WTC11 (cell line): ENCODE results near the gene PDGFRB. TPM values are rescaled to one million over a fixed set of nuclear protein-coding genes. Genes with fewer than 3 reads are reported as not detected.

Source experiments
- ATAC-seq: fragments of 200-7000 bp; cut with Tn5 transposase; 2 replicates; pipeline ENCODE4 v1.10.0; 2021; ENCODE audit warnings: mild to moderate bottlenecking, moderate library complexity
- CTCF ChIA-PET: fragments of 300-600 bp; sonication (Branson Sonifier 250); formaldehyde crosslinking; loops from one replicate; lab custom pipeline; 2021; ENCODE audit warnings: antibody characterized with exemption; lab: Charles Lee
- POLR2A ChIA-PET: fragments of 350-600 bp; sonication (Branson Sonifier 250); formaldehyde crosslinking; loops from one replicate; lab custom pipeline; 2021; ENCODE audit warnings: antibody characterized with exemption; lab: Charles Lee
- DNase-seq: peaks from one replicate; pipeline ENCODE4 v3.0.0; 2021; ENCODE audit warnings: low spot score
- H3K27ac Mint-ChIP-seq: 2 replicates; pipeline ENCODE4 v1.8.0; 2021; ENCODE audit warnings: mixed read lengths
- H3K27me3 Mint-ChIP-seq: 2 replicates; pipeline ENCODE4 v1.8.0; 2021; ENCODE audit warnings: low read depth, mild to moderate bottlenecking, moderate library complexity, mixed read lengths
- H3K36me3 Mint-ChIP-seq: 2 replicates; pipeline ENCODE4 v1.8.0; 2021; ENCODE audit warnings: mixed read lengths
- H3K4me1 Mint-ChIP-seq: 2 replicates; pipeline ENCODE4 v1.8.0; 2022; ENCODE audit warnings: mixed read lengths
- H3K4me3 Mint-ChIP-seq: 2 replicates; pipeline ENCODE4 v1.8.0; 2021; ENCODE audit warnings: mild to moderate bottlenecking, moderate library complexity, mixed read lengths
- H3K9me3 Mint-ChIP-seq: 2 replicates; pipeline ENCODE4 v1.8.0; 2021; ENCODE audit warnings: mixed read lengths
- CBFB ChIP-seq: sonication (generic); formaldehyde crosslinking; IDR thresholded peaks from 2 replicates; pipeline ENCODE4 v1.8.1; 2022; ENCODE audit warnings: mild to moderate bottlenecking, low read depth, missing genetic modification reagents
- CREB1 ChIP-seq: sonication (generic); formaldehyde crosslinking; IDR thresholded peaks from 2 replicates; pipeline ENCODE4 v1.8.0; 2023; ENCODE audit warnings: mild to moderate bottlenecking, missing genetic modification reagents
- FOXJ3 ChIP-seq: sonication (generic); formaldehyde crosslinking; IDR thresholded peaks from 2 replicates; pipeline ENCODE4 v1.9.0; 2021; ENCODE audit warnings: missing genetic modification reagents, mild to moderate bottlenecking, borderline replicate concordance
- GRHL2 ChIP-seq: fragments of 250-450 bp; sonication (Bioruptor Pico); IDR thresholded peaks from 2 replicates; pipeline ENCODE4 v1.8.0; 2022; ENCODE audit warnings: mild to moderate bottlenecking, moderate library complexity; ENCODE audit not compliant: insufficient replicate concordance, severe bottlenecking
- IRF2 ChIP-seq: sonication (generic); formaldehyde crosslinking; IDR thresholded peaks from 2 replicates; pipeline ENCODE4 v1.8.0; 2022; ENCODE audit warnings: low read depth, missing genetic modification reagents, borderline replicate concordance
- MXD4 ChIP-seq: fragments of 250-450 bp; sonication (Bioruptor Pico); IDR thresholded peaks from 2 replicates; pipeline ENCODE4 v1.8.0; 2021; ENCODE audit warnings: mild to moderate bottlenecking, moderate library complexity, borderline replicate concordance
- NR2C2 ChIP-seq: sonication (generic); formaldehyde crosslinking; IDR thresholded peaks from 2 replicates; pipeline ENCODE4 v1.8.0; 2022; ENCODE audit warnings: mild to moderate bottlenecking, missing genetic modification reagents
- TEAD1 ChIP-seq: sonication (generic); formaldehyde crosslinking; IDR thresholded peaks from 2 replicates; pipeline ENCODE4 v1.8.0; 2022; ENCODE audit warnings: mild to moderate bottlenecking, missing genetic modification reagents
- TEAD4 ChIP-seq: sonication (generic); formaldehyde crosslinking; IDR thresholded peaks from 2 replicates; pipeline ENCODE4 v1.8.0; 2022; ENCODE audit warnings: mild to moderate bottlenecking, missing genetic modification reagents
- ZBTB21 ChIP-seq: sonication (generic); formaldehyde crosslinking; IDR thresholded peaks from 2 replicates; pipeline ENCODE4 v1.8.1; 2023; ENCODE audit warnings: mild to moderate bottlenecking, missing genetic modification reagents, borderline replicate concordance
- ZNF219 ChIP-seq: sonication (generic); formaldehyde crosslinking; IDR thresholded peaks from 2 replicates; pipeline ENCODE4 v1.8.0; 2023; ENCODE audit warnings: missing genetic modification reagents, mild to moderate bottlenecking, borderline replicate concordance
- total RNA-seq: library from RNA; stranded (reverse); gene quantifications from 3 replicates; pipeline ENCODE4 v1.2.3, GENCODE V29; 2021
- TF ChIP-seq, protein P1 (sequence below): sonication (generic); formaldehyde crosslinking; IDR thresholded peaks from 2 replicates; pipeline ENCODE4 v1.8.0; 2022; ENCODE audit warnings: mild to moderate bottlenecking, missing genetic modification reagents
- TF ChIP-seq, protein P2 (sequence below): fragments of 250-450 bp; sonication (Bioruptor Pico); IDR thresholded peaks from 2 replicates; pipeline ENCODE4 v1.8.0; 2021; ENCODE audit warnings: mild to moderate bottlenecking
- TF ChIP-seq, protein P3 (sequence below): sonication (generic); formaldehyde crosslinking; IDR thresholded peaks from 2 replicates; pipeline ENCODE4 v1.8.0; 2022; ENCODE audit warnings: mild to moderate bottlenecking, missing genetic modification reagents
- TF ChIP-seq, protein P4 (sequence below): fragments of 250-450 bp; sonication (Bioruptor Pico); IDR thresholded peaks from 2 replicates; pipeline ENCODE4 v1.9.0; 2021; ENCODE audit warnings: mild to moderate bottlenecking, borderline replicate concordance
- TF ChIP-seq, protein P5 (sequence below): sonication (generic); formaldehyde crosslinking; IDR thresholded peaks from 2 replicates; pipeline ENCODE4 v1.8.1; 2022; ENCODE audit warnings: mild to moderate bottlenecking, moderate library complexity, missing genetic modification reagents
- TF ChIP-seq, protein P6 (sequence below): sonication (generic); formaldehyde crosslinking; IDR thresholded peaks from 2 replicates; pipeline ENCODE4 v1.8.1; 2023; ENCODE audit warnings: mild to moderate bottlenecking, missing genetic modification reagents, moderate library complexity
- TF ChIP-seq, protein P7 (sequence below): sonication (generic); formaldehyde crosslinking; IDR thresholded peaks from 2 replicates; pipeline ENCODE4 v1.8.0; 2023; ENCODE audit warnings: mild to moderate bottlenecking, missing genetic modification reagents

The PDGFRB gene
- total RNA-seq, 1 experiment from 2014 or later = 5.1 TPM

DNA sequence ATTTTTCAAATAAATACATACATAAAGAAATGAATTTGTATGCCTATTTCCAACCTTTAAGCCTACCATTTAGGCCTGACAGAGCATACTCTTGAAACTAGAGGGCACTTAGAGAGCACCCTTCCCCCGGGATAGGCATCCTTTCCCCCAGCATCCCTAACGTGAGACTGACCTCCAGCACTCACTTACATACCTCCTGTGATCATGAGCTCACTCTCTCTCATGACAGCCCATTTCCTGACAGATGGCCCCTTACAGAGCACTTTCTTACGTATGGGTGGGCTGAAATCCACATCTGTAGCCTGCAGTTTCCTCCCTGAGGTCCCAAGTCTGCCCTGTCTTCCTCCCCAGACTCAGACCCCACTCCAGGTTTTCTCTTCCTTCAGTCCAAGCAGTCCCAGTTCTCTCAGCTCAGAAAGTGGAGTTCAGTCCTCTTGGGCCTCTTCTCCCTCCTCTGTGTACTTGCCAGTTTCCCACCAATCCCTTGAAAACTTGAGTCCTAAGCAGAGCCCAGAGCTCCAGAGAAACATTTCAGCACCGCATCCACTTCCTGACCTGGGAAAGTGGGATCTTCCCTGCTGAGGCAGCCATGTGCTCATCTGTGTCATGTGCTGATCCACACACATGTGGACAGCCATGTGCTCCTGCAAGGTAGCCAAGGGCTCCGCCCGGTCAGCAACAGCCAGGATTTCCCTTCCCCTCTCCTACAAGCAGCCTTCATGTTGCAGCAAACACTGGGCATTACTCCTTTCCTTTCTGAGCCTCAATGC is 8.8 kb upstream of the PDGFRB start:
- DNase-seq (no peak), ATAC-seq (no peak)
- Mint-ChIP-seq H3K27ac (no peak overlapping the region), H3K4me1 (peaks cover 30% of the 10 kb centered on the region), H3K36me3 (no peaks in the 10 kb centered on the region), H3K4me3 (no peak overlapping the region), H3K9me3 (no peaks in the 10 kb centered on the region), H3K27me3 (peaks cover 74% of the 10 kb centered on the region)
- ChIA-PET POLR2A (no interaction called here), CTCF (interaction anchor here (2.0 to 3.9 kb wide), 2 partner anchors 11 to 54 kb away, joined by 4 to 23 read pairs; no protein-coding TSS in a partner anchor)
- TF ChIP-seq, protein P1, sequence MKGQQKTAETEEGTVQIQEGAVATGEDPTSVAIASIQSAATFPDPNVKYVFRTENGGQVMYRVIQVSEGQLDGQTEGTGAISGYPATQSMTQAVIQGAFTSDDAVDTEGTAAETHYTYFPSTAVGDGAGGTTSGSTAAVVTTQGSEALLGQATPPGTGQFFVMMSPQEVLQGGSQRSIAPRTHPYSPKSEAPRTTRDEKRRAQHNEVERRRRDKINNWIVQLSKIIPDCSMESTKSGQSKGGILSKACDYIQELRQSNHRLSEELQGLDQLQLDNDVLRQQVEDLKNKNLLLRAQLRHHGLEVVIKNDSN = no peak
- TF ChIP-seq, protein P2, sequence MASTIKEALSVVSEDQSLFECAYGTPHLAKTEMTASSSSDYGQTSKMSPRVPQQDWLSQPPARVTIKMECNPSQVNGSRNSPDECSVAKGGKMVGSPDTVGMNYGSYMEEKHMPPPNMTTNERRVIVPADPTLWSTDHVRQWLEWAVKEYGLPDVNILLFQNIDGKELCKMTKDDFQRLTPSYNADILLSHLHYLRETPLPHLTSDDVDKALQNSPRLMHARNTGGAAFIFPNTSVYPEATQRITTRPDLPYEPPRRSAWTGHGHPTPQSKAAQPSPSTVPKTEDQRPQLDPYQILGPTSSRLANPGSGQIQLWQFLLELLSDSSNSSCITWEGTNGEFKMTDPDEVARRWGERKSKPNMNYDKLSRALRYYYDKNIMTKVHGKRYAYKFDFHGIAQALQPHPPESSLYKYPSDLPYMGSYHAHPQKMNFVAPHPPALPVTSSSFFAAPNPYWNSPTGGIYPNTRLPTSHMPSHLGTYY (CRISPR knock-in tag) = no peak
- TF ChIP-seq, protein P3, sequence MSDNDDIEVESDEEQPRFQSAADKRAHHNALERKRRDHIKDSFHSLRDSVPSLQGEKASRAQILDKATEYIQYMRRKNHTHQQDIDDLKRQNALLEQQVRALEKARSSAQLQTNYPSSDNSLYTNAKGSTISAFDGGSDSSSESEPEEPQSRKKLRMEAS (CRISPR knock-in tag) = no peak
- no peak for TF ChIP-seq MXD4 (CRISPR knock-in tag)

DNA sequence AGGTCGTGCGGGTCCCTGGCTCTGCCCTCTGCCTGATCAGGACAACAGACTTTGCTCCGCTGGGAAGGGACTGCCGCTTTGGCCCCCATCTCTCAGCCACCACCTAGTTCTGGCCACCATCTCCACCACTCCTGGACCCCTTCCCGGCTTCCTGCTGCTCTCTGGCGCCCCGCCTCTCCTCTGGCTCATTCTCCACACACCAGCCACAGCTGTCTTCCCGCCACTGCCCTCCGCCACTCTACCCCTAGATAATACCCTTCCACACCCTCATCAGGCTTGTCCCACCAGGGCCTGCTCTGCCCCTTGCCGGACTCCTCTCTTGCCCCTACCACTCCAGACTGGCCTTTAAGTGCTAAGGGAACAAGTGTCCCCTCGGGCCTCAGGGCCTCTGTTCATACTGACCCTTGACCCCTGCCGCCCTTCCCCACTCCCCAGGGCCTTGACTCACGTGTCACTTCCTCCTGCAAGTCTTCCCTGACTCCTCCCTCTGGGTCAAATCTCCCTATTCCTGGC is 8.0 kb upstream of the PDGFRB start:
- peak; percentile 17 for ATAC-seq
- H3K27ac Mint-ChIP-seq = no peak overlapping the region
- ChIA-PET CTCF (interaction anchor here (1.6 to 3.9 kb wide), 3 partner anchors 12 to 55 kb away, joined by 4 to 23 read pairs (median 6); no protein-coding TSS in a partner anchor), POLR2A (interaction anchor here (0.7 kb wide), 1 partner anchor 138 kb away, joined by 5 read pairs; no protein-coding TSS in a partner anchor)
- no peak overlapping the region for H3K4me3 Mint-ChIP-seq
- peaks cover 30% of the 10 kb centered on the region for H3K4me1 Mint-ChIP-seq
- H3K27me3 Mint-ChIP-seq = peaks cover 67% of the 10 kb centered on the region
- H3K36me3 Mint-ChIP-seq = no peaks in the 10 kb centered on the region
- H3K9me3 Mint-ChIP-seq = no peaks in the 10 kb centered on the region
- DNase-seq = peak; percentile 51
- TF ChIP-seq, protein P4, sequence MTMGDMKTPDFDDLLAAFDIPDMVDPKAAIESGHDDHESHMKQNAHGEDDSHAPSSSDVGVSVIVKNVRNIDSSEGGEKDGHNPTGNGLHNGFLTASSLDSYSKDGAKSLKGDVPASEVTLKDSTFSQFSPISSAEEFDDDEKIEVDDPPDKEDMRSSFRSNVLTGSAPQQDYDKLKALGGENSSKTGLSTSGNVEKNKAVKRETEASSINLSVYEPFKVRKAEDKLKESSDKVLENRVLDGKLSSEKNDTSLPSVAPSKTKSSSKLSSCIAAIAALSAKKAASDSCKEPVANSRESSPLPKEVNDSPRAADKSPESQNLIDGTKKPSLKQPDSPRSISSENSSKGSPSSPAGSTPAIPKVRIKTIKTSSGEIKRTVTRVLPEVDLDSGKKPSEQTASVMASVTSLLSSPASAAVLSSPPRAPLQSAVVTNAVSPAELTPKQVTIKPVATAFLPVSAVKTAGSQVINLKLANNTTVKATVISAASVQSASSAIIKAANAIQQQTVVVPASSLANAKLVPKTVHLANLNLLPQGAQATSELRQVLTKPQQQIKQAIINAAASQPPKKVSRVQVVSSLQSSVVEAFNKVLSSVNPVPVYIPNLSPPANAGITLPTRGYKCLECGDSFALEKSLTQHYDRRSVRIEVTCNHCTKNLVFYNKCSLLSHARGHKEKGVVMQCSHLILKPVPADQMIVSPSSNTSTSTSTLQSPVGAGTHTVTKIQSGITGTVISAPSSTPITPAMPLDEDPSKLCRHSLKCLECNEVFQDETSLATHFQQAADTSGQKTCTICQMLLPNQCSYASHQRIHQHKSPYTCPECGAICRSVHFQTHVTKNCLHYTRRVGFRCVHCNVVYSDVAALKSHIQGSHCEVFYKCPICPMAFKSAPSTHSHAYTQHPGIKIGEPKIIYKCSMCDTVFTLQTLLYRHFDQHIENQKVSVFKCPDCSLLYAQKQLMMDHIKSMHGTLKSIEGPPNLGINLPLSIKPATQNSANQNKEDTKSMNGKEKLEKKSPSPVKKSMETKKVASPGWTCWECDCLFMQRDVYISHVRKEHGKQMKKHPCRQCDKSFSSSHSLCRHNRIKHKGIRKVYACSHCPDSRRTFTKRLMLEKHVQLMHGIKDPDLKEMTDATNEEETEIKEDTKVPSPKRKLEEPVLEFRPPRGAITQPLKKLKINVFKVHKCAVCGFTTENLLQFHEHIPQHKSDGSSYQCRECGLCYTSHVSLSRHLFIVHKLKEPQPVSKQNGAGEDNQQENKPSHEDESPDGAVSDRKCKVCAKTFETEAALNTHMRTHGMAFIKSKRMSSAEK (CRISPR knock-in tag) = no peak
- TF ChIP-seq CBFB (CRISPR knock-in tag) (no peak), TEAD1 (CRISPR knock-in tag) (no peak), ZBTB21 (CRISPR knock-in tag) (no peak), CREB1 (CRISPR knock-in tag) (no peak), IRF2 (CRISPR knock-in tag) (no peak), GRHL2 (CRISPR knock-in tag) (no peak), ZNF219 (CRISPR knock-in tag) (no peak), FOXJ3 (no peak), NR2C2 (CRISPR knock-in tag) (no peak), TEAD4 (CRISPR knock-in tag) (no peak)
- TF ChIP-seq, protein P5, sequence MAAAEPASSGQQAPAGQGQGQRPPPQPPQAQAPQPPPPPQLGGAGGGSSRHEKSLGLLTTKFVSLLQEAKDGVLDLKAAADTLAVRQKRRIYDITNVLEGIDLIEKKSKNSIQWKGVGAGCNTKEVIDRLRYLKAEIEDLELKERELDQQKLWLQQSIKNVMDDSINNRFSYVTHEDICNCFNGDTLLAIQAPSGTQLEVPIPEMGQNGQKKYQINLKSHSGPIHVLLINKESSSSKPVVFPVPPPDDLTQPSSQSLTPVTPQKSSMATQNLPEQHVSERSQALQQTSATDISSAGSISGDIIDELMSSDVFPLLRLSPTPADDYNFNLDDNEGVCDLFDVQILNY = no peak
- TF ChIP-seq, protein P6, sequence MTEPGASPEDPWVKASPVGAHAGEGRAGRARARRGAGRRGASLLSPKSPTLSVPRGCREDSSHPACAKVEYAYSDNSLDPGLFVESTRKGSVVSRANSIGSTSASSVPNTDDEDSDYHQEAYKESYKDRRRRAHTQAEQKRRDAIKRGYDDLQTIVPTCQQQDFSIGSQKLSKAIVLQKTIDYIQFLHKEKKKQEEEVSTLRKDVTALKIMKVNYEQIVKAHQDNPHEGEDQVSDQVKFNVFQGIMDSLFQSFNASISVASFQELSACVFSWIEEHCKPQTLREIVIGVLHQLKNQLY (CRISPR knock-in tag) = no peak
- TF ChIP-seq, protein P7, sequence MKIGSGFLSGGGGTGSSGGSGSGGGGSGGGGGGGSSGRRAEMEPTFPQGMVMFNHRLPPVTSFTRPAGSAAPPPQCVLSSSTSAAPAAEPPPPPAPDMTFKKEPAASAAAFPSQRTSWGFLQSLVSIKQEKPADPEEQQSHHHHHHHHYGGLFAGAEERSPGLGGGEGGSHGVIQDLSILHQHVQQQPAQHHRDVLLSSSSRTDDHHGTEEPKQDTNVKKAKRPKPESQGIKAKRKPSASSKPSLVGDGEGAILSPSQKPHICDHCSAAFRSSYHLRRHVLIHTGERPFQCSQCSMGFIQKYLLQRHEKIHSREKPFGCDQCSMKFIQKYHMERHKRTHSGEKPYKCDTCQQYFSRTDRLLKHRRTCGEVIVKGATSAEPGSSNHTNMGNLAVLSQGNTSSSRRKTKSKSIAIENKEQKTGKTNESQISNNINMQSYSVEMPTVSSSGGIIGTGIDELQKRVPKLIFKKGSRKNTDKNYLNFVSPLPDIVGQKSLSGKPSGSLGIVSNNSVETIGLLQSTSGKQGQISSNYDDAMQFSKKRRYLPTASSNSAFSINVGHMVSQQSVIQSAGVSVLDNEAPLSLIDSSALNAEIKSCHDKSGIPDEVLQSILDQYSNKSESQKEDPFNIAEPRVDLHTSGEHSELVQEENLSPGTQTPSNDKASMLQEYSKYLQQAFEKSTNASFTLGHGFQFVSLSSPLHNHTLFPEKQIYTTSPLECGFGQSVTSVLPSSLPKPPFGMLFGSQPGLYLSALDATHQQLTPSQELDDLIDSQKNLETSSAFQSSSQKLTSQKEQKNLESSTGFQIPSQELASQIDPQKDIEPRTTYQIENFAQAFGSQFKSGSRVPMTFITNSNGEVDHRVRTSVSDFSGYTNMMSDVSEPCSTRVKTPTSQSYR (CRISPR knock-in tag) = no peak
- TF ChIP-seq, protein P3 (CRISPR knock-in tag) = no peak
